AG09309 (cell line): ENCODE data around the gene ACACA.
"Not testable (repeated sequence)": the region's sequence is repeated elsewhere in the genome, so short reads cannot be mapped to it uniquely, and the experiment has no call there.

ENCODE experiments used
- DNase-seq: peaks from one replicate; pipeline ENCODE4 v3.0.0-alpha.2; 2010; ENCODE audit warnings: low read depth
- H3K4me3 ChIP-seq: 2 replicates; pipeline ENCODE4 v1.5.1; 2011; ENCODE audit warnings: mild to moderate bottlenecking, low read depth, low read length, moderate library complexity; ENCODE audit not compliant: control insufficient read depth
- CTCF ChIP-seq: IDR thresholded peaks from 2 replicates; pipeline ENCODE4 v1.5.1; 2011; ENCODE audit warnings: mild to moderate bottlenecking, low read depth, low read length, inconsistent platforms; ENCODE audit not compliant: insufficient read depth, control insufficient read depth; ENCODE audit errors: missing control alignments

The ACACA gene

GRCh38 chr17:37079065-37079708 is 327.4 kb downstream of the ACACA start:
- H3K4me3 ChIP-seq: no peak overlapping the region
- no peak for TF ChIP-seq CTCF
- DNase-seq: no peak

- DNase-seq: not testable (repeated sequence)
These were observed 333.2 kb downstream of the ACACA start for GRCh38 chr17:37073464-37073863.

GRCh38 chr17:37069087-37069486 is 337.5 kb downstream of the ACACA start:
- H3K4me3 ChIP-seq: no peak overlapping the region
- DNase-seq: no peak
- no peak for TF ChIP-seq CTCF

More at GRCh38 chr17:37073464-37073863, 333.2 kb downstream of the ACACA start:
- not testable (repeated sequence) for H3K4me3 ChIP-seq

GRCh38 chr17:37068266-37068665 is 338.4 kb downstream of the ACACA start:
- H3K4me3 ChIP-seq: no peak overlapping the region
- TF ChIP-seq CTCF: no peak
- no peak for DNase-seq

GRCh38 chr17:37067555-37068111 is 339.0 kb downstream of the ACACA start:
- H3K4me3 ChIP-seq: no peak overlapping the region
- no peak for TF ChIP-seq CTCF
- peak; percentile 20 for DNase-seq

GRCh38 chr17:37066322-37067255 is 340.0 kb downstream of the ACACA start:
- TF ChIP-seq CTCF: no peak
- no peak overlapping the region for H3K4me3 ChIP-seq
- DNase-seq: no peak
